ENCODE data around the gene IDNK. TPM values are rescaled to one million over a fixed set of nuclear protein-coding genes. Genes with fewer than 3 reads are reported as not detected.

The IDNK gene
- polyA plus RNA-seq, 1 of the 3 experiments (the other 2 are of a cell fraction) = 4.2 TPM

DNA sequence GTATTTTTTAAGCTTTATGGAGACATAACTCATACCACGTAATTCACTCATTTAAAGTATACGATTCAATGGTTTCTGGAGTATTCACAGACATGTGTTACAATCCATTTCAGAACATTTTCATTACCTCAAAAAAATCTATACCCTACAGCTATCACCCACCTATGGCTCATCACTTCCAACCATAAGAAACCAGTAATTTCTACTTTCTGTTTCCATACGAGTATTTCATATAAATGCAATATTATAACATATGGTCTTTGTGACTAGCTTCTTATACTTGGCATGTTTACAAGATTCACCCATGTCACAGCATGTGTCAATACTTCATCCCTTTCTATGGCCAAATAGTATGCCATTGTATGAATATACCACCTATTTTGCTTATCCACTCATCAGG is 66.0 kb downstream of the IDNK start:
- peaks cover 0 to 17% of the 10 kb centered on the region in 2 experiments for H3K36me3 ChIP-seq (replicated peaks in 1 of 2; ENCODE audit: control insufficient read depth in 1 of 2, insufficient read depth in 2 of 2, low read length in 1 of 2)
- peaks cover 100% of the 10 kb centered on the region for H3K79me2 ChIP-seq (ENCODE audit: insufficient read depth)
- no peak overlapping the region for H3K4me3 ChIP-seq (ENCODE audit: low read depth in 2 of 2, low read length in 1 of 2)
- peaks cover 92% of the 10 kb centered on the region for H4K20me1 ChIP-seq (ENCODE audit: insufficient read depth)
- POLR2A ChIA-PET = no interaction called here
- H3K9me3 ChIP-seq = no peaks in the 10 kb centered on the region
- H3F3A ChIP-seq (replicated peaks; ENCODE audit: insufficient read depth) = no peaks in the 10 kb centered on the region
- TF ChIP-seq, protein P1, sequence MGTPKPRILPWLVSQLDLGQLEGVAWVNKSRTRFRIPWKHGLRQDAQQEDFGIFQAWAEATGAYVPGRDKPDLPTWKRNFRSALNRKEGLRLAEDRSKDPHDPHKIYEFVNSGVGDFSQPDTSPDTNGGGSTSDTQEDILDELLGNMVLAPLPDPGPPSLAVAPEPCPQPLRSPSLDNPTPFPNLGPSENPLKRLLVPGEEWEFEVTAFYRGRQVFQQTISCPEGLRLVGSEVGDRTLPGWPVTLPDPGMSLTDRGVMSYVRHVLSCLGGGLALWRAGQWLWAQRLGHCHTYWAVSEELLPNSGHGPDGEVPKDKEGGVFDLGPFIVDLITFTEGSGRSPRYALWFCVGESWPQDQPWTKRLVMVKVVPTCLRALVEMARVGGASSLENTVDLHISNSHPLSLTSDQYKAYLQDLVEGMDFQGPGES (IDR thresholded peaks at IDR 0.05; ENCODE audit: low read depth, low read length) = no peak
- TF ChIP-seq YY1 (IDR thresholded peaks at IDR 0.05; ENCODE audit: low read depth) = no peak
- no peak for TF ChIP-seq GATA2 (CRISPR knock-in tag; IDR thresholded peaks at IDR 0.05)
- no peak for TF ChIP-seq MXI1 (IDR thresholded peaks at IDR 0.05; ENCODE audit: low read depth, low read length)
- TF ChIP-seq, protein P2, sequence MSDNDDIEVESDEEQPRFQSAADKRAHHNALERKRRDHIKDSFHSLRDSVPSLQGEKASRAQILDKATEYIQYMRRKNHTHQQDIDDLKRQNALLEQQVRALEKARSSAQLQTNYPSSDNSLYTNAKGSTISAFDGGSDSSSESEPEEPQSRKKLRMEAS (IDR thresholded peaks at IDR 0.05; ENCODE audit: low read depth) = no peak
- TF ChIP-seq POLR2AphosphoS5 (IDR thresholded peaks at IDR 0.05; ENCODE audit: low read depth, low read length) = no peak
- no peak for TF ChIP-seq TCF12 (IDR thresholded peaks at IDR 0.05)
- no peak for TF ChIP-seq CHD2 (IDR thresholded peaks at IDR 0.05; ENCODE audit: low read length, partially characterized antibody)
- no peak for TF ChIP-seq EP300 (IDR thresholded peaks at IDR 0.05; ENCODE audit: borderline replicate concordance in 1 of 2, low read depth in 1 of 2, low read length in 1 of 2)
- TF ChIP-seq FOXM1 (IDR thresholded peaks at IDR 0.05; ENCODE audit: low read depth) = no peak
- TF ChIP-seq NFIC (IDR thresholded peaks at IDR 0.05; ENCODE audit: borderline replicate concordance) = no peak
- WGBS (ENCODE audit: low lambda C conversion rate) = 91% methylated on average over 3 of the region's 3 CpGs
- no peaks in the 10 kb centered on the region for H3K27me3 ChIP-seq (ENCODE audit: insufficient read depth)
- H3K4me1 ChIP-seq (ENCODE audit: control insufficient read depth in 1 of 2, insufficient read depth in 2 of 2, low read depth in 1 of 2, low read length in 1 of 2) = no peaks in the 10 kb centered on the region; a peak in 1 of 4 replicates
- DNase-seq = no peak
- no peak overlapping the region for H2AFZ ChIP-seq (ENCODE audit: low read depth)
- H3K9ac ChIP-seq = no peak overlapping the region
- CTCF ChIA-PET = interaction anchor here (0.7 kb wide), 1 partner anchor 21 kb away, joined by 3 read pairs; no protein-coding TSS in a partner anchor
- no peak overlapping the region for H3K4me2 ChIP-seq
- no peak overlapping the region for H3K27ac ChIP-seq (ENCODE audit: low read depth in 2 of 2, low read length in 1 of 2)
- no peaks in the 10 kb centered on the region for H3K9me2 ChIP-seq

DNA sequence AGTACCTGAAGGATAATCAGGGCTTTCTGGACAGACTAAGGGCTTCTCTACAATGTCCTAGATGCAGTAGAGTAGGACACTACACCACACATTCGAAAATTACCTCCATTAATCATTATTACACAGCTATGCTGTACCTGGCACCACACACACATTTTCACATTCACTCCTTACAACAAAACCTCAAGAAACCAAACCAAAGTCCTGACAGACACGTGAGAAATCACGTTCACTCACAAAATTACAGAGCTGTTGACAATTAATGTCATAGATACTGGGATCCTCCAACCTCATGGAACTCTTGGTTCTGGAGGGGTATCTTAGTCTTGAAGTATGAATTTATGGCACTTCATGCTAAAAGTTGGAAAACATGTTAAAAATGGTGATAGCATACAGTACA is 68.5 kb downstream of the IDNK start:
- TF ChIP-seq MXI1 (IDR thresholded peaks at IDR 0.05; ENCODE audit: low read depth, low read length) = no peak
- TF ChIP-seq GATA2 (CRISPR knock-in tag; IDR thresholded peaks at IDR 0.05) = no peak
- no peak for TF ChIP-seq NRF1 (IDR thresholded peaks at IDR 0.05; ENCODE audit: low read depth, low read length)
- TF ChIP-seq, protein P3, sequence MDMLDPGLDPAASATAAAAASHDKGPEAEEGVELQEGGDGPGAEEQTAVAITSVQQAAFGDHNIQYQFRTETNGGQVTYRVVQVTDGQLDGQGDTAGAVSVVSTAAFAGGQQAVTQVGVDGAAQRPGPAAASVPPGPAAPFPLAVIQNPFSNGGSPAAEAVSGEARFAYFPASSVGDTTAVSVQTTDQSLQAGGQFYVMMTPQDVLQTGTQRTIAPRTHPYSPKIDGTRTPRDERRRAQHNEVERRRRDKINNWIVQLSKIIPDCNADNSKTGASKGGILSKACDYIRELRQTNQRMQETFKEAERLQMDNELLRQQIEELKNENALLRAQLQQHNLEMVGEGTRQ (IDR thresholded peaks at IDR 0.05; ENCODE audit: borderline replicate concordance, low read depth, low read length) = no peak
- no peak for TF ChIP-seq TAF1 (IDR thresholded peaks at IDR 0.05; ENCODE audit: borderline replicate concordance, low read depth, low read length)
- no peak for TF ChIP-seq SIN3A (IDR thresholded peaks at IDR 0.05; ENCODE audit: borderline replicate concordance, low read depth, low read length)
- TF ChIP-seq RAD21 (IDR thresholded peaks at IDR 0.05; ENCODE audit: low read length) = no peak
- TF ChIP-seq RXRA (IDR thresholded peaks at IDR 0.05; ENCODE audit: borderline replicate concordance, low read depth) = no peak
- TF ChIP-seq RCOR1 (IDR thresholded peaks at IDR 0.05; ENCODE audit: low read length) = no peak
- 98% methylated on average over 3 of the region's 3 CpGs for WGBS (ENCODE audit: low lambda C conversion rate)
- H3K36me3 ChIP-seq (replicated peaks in 1 of 2; ENCODE audit: control insufficient read depth in 1 of 2, insufficient read depth in 2 of 2, low read length in 1 of 2) = peaks cover 0 to 10% of the 10 kb centered on the region in 2 experiments
- H3K4me2 ChIP-seq = no peak overlapping the region
- H2AFZ ChIP-seq (ENCODE audit: low read depth) = no peak overlapping the region
- H3K9me2 ChIP-seq = no peaks in the 10 kb centered on the region
- no peak for DNase-seq
- peaks cover 99% of the 10 kb centered on the region for H4K20me1 ChIP-seq (ENCODE audit: insufficient read depth)
- H3K9ac ChIP-seq = no peak overlapping the region
- no peak overlapping the region for H3K4me3 ChIP-seq (ENCODE audit: low read depth in 2 of 2, low read length in 1 of 2)
- POLR2A ChIA-PET = no interaction called here
- no peaks in the 10 kb centered on the region for H3K27me3 ChIP-seq (ENCODE audit: insufficient read depth)
- no peaks in the 10 kb centered on the region for H3K9me3 ChIP-seq
- H3K79me2 ChIP-seq (ENCODE audit: insufficient read depth) = peaks cover 100% of the 10 kb centered on the region
- no peak overlapping the region for H3K27ac ChIP-seq (ENCODE audit: low read depth in 2 of 2, low read length in 1 of 2)
- no peaks in the 10 kb centered on the region for H3F3A ChIP-seq (replicated peaks; ENCODE audit: insufficient read depth)
- CTCF ChIA-PET = interaction anchor here (1.0 to 1.4 kb wide), 2 partner anchors 10 to 386 kb away, joined by 3 to 4 read pairs; no protein-coding TSS in a partner anchor
- H3K4me1 ChIP-seq (ENCODE audit: control insufficient read depth in 1 of 2, insufficient read depth in 2 of 2, low read depth in 1 of 2, low read length in 1 of 2) = no peaks in the 10 kb centered on the region; a peak in 1 of 4 replicates

Small RNA genes within 50 kb of the gene (small RNA-seq; reads per million reads assigned to genes)
- 0 reads per million in 7 experiments for gene RNU4-15P

Other genes starting within 250 kb of the IDNK start
- 0.89 and 1.3 TPM in 2 replicates for gene FRMD3, start 84.7 kb upstream of the IDNK start, polyA plus RNA-seq (2012; rRNA removed)
- 60.3 and 83.3 TPM in 2 replicates for gene UBQLN1, start 84.8 kb downstream of the IDNK start, polyA plus RNA-seq (2012; rRNA removed)
- gene GKAP1, start 194.6 kb downstream of the IDNK start, polyA plus RNA-seq (2012; rRNA removed) = 1.7 and 1.8 TPM in 2 replicates

Data from SK-N-SH (cell line).